ENCODE data around the gene RPL11. TPM values are rescaled to one million over a fixed set of nuclear protein-coding genes. Genes with fewer than 3 reads are reported as not detected.

RPL11 gene
- polyA plus RNA-seq, 1 donor from 2014 or later, result 1,136 TPM

DNA sequence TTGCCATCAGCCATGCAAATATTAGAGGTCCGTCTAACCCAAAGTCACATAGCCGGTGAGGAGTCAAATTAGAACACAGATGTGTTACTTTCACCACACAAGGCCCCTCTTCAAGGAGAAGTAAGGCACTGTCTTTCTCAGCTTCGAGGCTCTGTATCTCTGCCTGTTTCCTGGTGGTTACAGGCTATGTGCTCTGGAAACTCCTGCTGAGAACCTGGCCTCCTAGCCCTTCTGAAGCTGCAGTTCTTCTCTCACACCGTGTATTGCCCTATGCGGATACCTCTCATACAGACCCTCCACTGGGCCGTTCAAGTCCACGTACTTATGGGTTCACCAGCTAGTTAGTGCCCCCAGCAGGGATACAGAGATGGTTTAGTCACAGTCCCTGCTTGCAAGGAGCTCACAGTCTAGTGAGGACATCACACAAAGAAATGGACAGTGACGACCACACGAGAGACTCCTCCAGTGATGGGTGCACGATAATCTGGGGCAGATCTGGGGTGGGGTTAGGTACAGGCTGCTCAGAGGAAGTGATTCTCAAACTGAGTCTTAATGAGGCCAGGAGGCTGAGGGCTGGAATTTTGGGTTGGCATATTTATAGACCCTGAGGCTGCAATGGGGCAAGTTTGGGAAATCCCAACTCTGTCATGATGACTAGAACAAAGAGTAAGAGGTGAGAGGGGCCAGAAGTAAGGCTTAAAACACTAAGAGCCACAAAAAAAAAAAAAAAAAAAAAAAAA lies 28.8 kb downstream of the RPL11 start:
- Histone ChIP-seq H2AFZ (ENCODE audit: low read depth, low read length) (no peak overlapping the region), H3K9me3 (ENCODE audit: low read length) (no peaks in the 10 kb centered on the region), H3K9me2 (ENCODE audit: insufficient read depth, low read length) (no peaks in the 10 kb centered on the region), H3K4me3 (ENCODE audit: low read length) (no peak overlapping the region), H3K4me2 (ENCODE audit: low read length) (no peak overlapping the region), H3F3A (ENCODE audit: insufficient read depth, low read length, poor library complexity, severe bottlenecking) (no peaks in the 10 kb centered on the region), H3K27me3 (ENCODE audit: insufficient read depth, low read depth, low read length) (no peaks in the 10 kb centered on the region), H3K27ac (ENCODE audit: low read length) (no peak overlapping the region), H4K20me1 (ENCODE audit: insufficient read depth) (no peaks in the 10 kb centered on the region), H3K9ac (ENCODE audit: low read length) (no peak overlapping the region), H3K36me3 (ENCODE audit: insufficient read depth, low read length) (no peaks in the 10 kb centered on the region), H3K79me2 (replicated peaks; ENCODE audit: insufficient read depth, low read length) (no peaks in the 10 kb centered on the region)
- TF ChIP-seq, protein P1, sequence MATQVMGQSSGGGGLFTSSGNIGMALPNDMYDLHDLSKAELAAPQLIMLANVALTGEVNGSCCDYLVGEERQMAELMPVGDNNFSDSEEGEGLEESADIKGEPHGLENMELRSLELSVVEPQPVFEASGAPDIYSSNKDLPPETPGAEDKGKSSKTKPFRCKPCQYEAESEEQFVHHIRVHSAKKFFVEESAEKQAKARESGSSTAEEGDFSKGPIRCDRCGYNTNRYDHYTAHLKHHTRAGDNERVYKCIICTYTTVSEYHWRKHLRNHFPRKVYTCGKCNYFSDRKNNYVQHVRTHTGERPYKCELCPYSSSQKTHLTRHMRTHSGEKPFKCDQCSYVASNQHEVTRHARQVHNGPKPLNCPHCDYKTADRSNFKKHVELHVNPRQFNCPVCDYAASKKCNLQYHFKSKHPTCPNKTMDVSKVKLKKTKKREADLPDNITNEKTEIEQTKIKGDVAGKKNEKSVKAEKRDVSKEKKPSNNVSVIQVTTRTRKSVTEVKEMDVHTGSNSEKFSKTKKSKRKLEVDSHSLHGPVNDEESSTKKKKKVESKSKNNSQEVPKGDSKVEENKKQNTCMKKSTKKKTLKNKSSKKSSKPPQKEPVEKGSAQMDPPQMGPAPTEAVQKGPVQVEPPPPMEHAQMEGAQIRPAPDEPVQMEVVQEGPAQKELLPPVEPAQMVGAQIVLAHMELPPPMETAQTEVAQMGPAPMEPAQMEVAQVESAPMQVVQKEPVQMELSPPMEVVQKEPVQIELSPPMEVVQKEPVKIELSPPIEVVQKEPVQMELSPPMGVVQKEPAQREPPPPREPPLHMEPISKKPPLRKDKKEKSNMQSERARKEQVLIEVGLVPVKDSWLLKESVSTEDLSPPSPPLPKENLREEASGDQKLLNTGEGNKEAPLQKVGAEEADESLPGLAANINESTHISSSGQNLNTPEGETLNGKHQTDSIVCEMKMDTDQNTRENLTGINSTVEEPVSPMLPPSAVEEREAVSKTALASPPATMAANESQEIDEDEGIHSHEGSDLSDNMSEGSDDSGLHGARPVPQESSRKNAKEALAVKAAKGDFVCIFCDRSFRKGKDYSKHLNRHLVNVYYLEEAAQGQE (IDR thresholded peaks at IDR 0.05; ENCODE audit: borderline replicate concordance), result no peak

GRCh38 chr1:23722652-23723051 lies 31.0 kb downstream of the RPL11 start:
- no peak overlapping the region for H3K4me3 ChIP-seq (ENCODE audit: low read length)
- H3K9ac ChIP-seq (ENCODE audit: low read length), result no peak overlapping the region
- no peaks in the 10 kb centered on the region for H3K79me2 ChIP-seq (replicated peaks; ENCODE audit: insufficient read depth, low read length)
- H2AFZ ChIP-seq (ENCODE audit: low read depth, low read length), result no peak overlapping the region
- no peaks in the 10 kb centered on the region for H3K9me2 ChIP-seq (ENCODE audit: insufficient read depth, low read length)
- no peaks in the 10 kb centered on the region for H3K9me3 ChIP-seq (ENCODE audit: low read length)
- H3K27ac ChIP-seq (ENCODE audit: low read length), result no peak overlapping the region
- no peaks in the 10 kb centered on the region for H3K36me3 ChIP-seq (ENCODE audit: insufficient read depth, low read length)
- H3K4me2 ChIP-seq (ENCODE audit: low read length), result no peak overlapping the region
- TF ChIP-seq RAD21 (conservative IDR thresholded peaks at IDR 0.05) (no peak), CTCF (IDR thresholded peaks at IDR 0.05; ENCODE audit: poor library complexity, severe bottlenecking) (no peak), MXI1 (conservative IDR thresholded peaks at IDR 0.05; ENCODE audit: poor library complexity, severe bottlenecking) (no peak), SMC3 (conservative IDR thresholded peaks at IDR 0.05; ENCODE audit: poor library complexity) (no peak), EZH2 (IDR thresholded peaks at IDR 0.05; ENCODE audit: borderline replicate concordance, insufficient read depth, low read length, poor library complexity, severe bottlenecking) (no peak), POLR2AphosphoS5 (IDR thresholded peaks at IDR 0.05) (no peak), TAF1 (IDR thresholded peaks at IDR 0.05; ENCODE audit: low read depth) (no peak), EP300 (conservative IDR thresholded peaks at IDR 0.05; ENCODE audit: poor library complexity, severe bottlenecking) (no peak)
- TF ChIP-seq, protein P1 (IDR thresholded peaks at IDR 0.05; ENCODE audit: borderline replicate concordance), result no peak
- no peaks in the 10 kb centered on the region for H3F3A ChIP-seq (ENCODE audit: insufficient read depth, low read length, poor library complexity, severe bottlenecking)
- H3K27me3 ChIP-seq (ENCODE audit: insufficient read depth, low read depth, low read length), result no peaks in the 10 kb centered on the region
- no peaks in the 10 kb centered on the region for H4K20me1 ChIP-seq (ENCODE audit: insufficient read depth)
